ENCODE results near the gene SPINT1. TPM values are rescaled to one million over a fixed set of nuclear protein-coding genes. Genes with fewer than 3 reads are reported as not detected.
A peak's percentile ranks its signal among the peaks of the same experiment; 100 is the strongest.

SPINT1 gene
- total RNA-seq, 1 donor from 2014 or later = 1.5 TPM

DNA sequence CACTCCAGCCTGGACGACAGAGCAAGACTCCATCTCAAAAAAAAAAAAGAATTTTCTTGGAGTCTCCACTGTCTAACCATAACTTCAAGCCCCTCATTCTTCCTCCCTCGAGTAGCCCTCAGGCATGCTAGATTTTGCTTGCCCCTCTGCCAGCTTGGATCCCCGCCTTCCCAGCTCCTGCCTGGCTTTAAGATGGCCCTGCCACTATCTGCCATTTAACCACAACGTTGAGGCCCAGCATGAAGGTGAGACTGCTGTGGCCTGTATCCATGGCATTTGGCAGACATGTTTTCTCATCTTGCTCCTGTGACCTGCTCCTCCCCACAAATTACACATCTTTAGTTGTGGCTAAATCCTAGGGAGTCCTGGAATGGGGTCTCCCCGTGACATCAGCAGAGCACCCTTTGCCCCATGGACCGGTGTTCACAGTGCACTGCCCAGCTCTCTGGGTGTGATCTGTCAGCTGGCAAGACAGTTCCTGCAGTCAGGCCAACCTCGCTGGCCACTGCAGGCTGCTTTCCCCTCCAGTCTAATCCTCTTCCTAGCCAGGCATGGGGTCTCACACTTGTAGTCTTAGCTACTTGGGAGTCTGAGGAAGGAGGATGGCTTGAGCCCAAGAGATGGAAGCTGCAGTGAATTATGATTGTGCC lies 60.8 kb downstream of the SPINT1 start:
- Histone ChIP-seq H3K4me1 (peaks cover 19 to 24% of the 10 kb centered on the region in 2 donors), H3K9me3 (no peaks in the 10 kb centered on the region), H3K27me3 (no peaks in the 10 kb centered on the region), H3K36me3 (peaks cover 34 to 40% of the 10 kb centered on the region in 2 donors), H3K27ac (peak overlapping the region; percentile 96), H3K4me3 (no peak overlapping the region)
- no peak for TF ChIP-seq CTCF (IDR thresholded peaks at IDR 0.05)
- no peak for DNase-seq (ENCODE audit: low spot score in 2 of 2)
- intact Hi-C loops (cut with DNase I) = loop anchor here (1.0 to 5.0 kb wide), 5 partner anchors 114 to 428 kb away; partner anchors contain the start of genes CHP1, EXD1, INO80 and NUSAP1

DNA sequence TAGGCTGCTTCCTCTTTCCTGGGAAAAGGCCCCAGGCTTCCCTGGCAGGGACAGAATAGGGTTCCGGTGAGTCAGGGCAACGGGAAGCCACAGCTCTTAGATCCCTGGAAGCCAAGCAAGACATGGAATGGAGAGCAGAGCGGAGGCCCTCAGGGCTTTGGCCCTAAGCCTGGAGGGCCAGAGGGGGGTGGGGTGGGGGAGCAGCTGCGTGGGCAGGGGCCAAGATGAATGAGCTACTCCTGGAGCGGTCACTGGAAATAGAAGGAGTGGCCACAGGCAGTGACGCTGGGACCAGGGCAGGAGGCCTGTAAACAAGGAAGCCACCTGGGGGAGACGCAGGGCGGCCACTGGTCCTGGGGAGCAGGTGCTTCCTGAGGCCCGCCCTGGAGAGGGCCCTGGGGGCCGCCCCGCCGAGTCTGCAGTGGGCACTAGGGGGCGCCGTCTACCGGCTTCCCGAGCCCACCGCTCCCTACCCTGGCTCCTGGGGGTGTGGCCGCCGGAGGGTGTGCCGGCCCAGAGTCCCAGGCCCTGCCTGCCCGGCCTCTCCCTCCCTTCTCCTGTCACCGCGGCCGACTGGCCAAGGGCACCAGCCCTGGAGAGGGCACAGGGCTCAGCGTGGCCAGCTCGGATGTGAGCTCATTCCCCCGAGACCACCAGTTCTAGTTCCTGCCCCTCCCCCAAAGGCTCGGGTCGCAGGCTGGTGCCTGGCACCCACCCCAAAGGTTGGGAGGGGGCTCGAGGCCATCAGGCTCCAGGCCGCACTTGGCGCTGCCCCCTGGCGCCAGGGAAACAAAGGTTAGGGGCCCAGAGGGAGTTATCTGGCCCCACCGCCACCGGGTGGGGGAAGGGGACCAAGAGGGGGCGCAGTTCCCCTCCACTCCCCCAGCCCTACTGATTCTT lies 62.5 kb downstream of the SPINT1 start:
- intact Hi-C loops (cut with DNase I) = loop anchor here (1.0 to 5.0 kb wide), 7 partner anchors 12 to 426 kb away; partner anchors contain the start of genes CHAC1, NUSAP1, OIP5 and VPS18
- Histone ChIP-seq H3K4me1 (peaks cover 19 to 24% of the 10 kb centered on the region in 2 donors), H3K4me3 (peak overlapping the region; percentile 32 to 66), H3K9me3 (no peaks in the 10 kb centered on the region), H3K27ac (peak overlapping the region; percentile 96), H3K36me3 (peaks cover 18 to 24% of the 10 kb centered on the region in 2 donors), H3K27me3 (no peaks in the 10 kb centered on the region)
- DNase-seq (ENCODE audit: low spot score in 2 of 2) = peak; percentile 79 to 95
- TF ChIP-seq CTCF (IDR thresholded peaks at IDR 0.05) = peak; percentile 75 to 82 (median 75)

- H3K9me3 ChIP-seq = no peaks in the 10 kb centered on the region
- peaks cover 13 to 17% of the 10 kb centered on the region in 2 donors for H3K36me3 ChIP-seq
- H3K27ac ChIP-seq = peak overlapping the region; percentile 96
- no peaks in the 10 kb centered on the region for H3K27me3 ChIP-seq
- H3K4me1 ChIP-seq = peaks cover 19 to 24% of the 10 kb centered on the region in 2 donors
- no peak for TF ChIP-seq CTCF (IDR thresholded peaks at IDR 0.05)
- peak in 1 of 2 donors; percentile 77 for DNase-seq (ENCODE audit: low spot score in 2 of 2)
- H3K4me3 ChIP-seq = peak overlapping the region; percentile 32 to 66
- intact Hi-C loops (cut with DNase I) = loop anchor here (1.0 to 5.0 kb wide), 7 partner anchors 13 to 425 kb away; partner anchors contain the start of genes CHAC1, NUSAP1, OIP5 and VPS18
Observed at GRCh38 chr15:40906991-40907802, 63.3 kb downstream of the SPINT1 start.

Other genes starting within 250 kb of the SPINT1 start
- not detected for gene KNL1, start 249.8 kb upstream of the SPINT1 start, total RNA-seq
- not detected for gene RAD51, start 148.9 kb upstream of the SPINT1 start, total RNA-seq
- gene RMDN3, start 88.8 kb upstream of the SPINT1 start, total RNA-seq = 6.0 TPM
- gene GCHFR, start 80.0 kb upstream of the SPINT1 start, total RNA-seq = 26.4 TPM
- gene C15orf62, start 74.1 kb upstream of the SPINT1 start, total RNA-seq = not detected
- gene ZFYVE19, start 37.0 kb upstream of the SPINT1 start, total RNA-seq = 61.0 TPM
- gene DNAJC17, start 36.6 kb upstream of the SPINT1 start, total RNA-seq = 26.2 TPM
- not detected for gene PPP1R14D, start 15.3 kb upstream of the SPINT1 start, total RNA-seq
- not detected for gene RHOV, start 30.2 kb downstream of the SPINT1 start, total RNA-seq
- 51.8 TPM for gene VPS18, start 50.4 kb downstream of the SPINT1 start, total RNA-seq
- 30.2 TPM for gene DLL4, start 85.3 kb downstream of the SPINT1 start, total RNA-seq
- gene CHAC1, start 109.4 kb downstream of the SPINT1 start, total RNA-seq = 28.5 TPM

All from ascending aorta (tissue), 2 donors.